GM19463 (cell line): ENCODE measurements around the gene PITX1.

Experiments
- ATAC-seq: cut with Tn5 transposase; IDR thresholded peaks from one replicate; pipeline ENCODE4 v1.9.1; 2021; ENCODE audit warnings: mild to moderate bottlenecking, moderate library complexity; ENCODE audit not compliant: unreplicated experiment

PITX1 gene

GRCh38 chr5:135062216-135063055, 28.4 kb upstream of the PITX1 start:
- ATAC-seq: no peak

- no peak for ATAC-seq
Measured at GRCh38 chr5:135061001-135061400, 27.0 kb upstream of the PITX1 start.

- no peak for ATAC-seq
Measured at GRCh38 chr5:135060021-135060420, 26.0 kb upstream of the PITX1 start.

GRCh38 chr5:135059000-135059923, 25.2 kb upstream of the PITX1 start:
- ATAC-seq: no peak

GRCh38 chr5:135058331-135058732, 24.3 kb upstream of the PITX1 start:
- ATAC-seq: no peak

- ATAC-seq: no peak
Measured at GRCh38 chr5:135057233-135057632, 23.2 kb upstream of the PITX1 start.

- no peak for ATAC-seq
Measured at GRCh38 chr5:135056316-135057030, 22.4 kb upstream of the PITX1 start.

GRCh38 chr5:135055396-135055795, 21.4 kb upstream of the PITX1 start:
- no peak for ATAC-seq

GRCh38 chr5:135054546-135054945, 20.5 kb upstream of the PITX1 start:
- ATAC-seq: no peak

- no peak for ATAC-seq
Measured at GRCh38 chr5:135053989-135054388, 20.0 kb upstream of the PITX1 start.

- ATAC-seq: peak; percentile 99
Measured at GRCh38 chr5:135053278-135053677, 19.2 kb upstream of the PITX1 start.

- ATAC-seq: no peak
Measured at GRCh38 chr5:135052511-135053145, 18.6 kb upstream of the PITX1 start.

GRCh38 chr5:135051872-135052271, 17.8 kb upstream of the PITX1 start:
- ATAC-seq: no peak

GRCh38 chr5:135051399-135051798, 17.4 kb upstream of the PITX1 start:
- no peak for ATAC-seq

- no peak for ATAC-seq
Measured at GRCh38 chr5:135050244-135050767, 16.3 kb upstream of the PITX1 start.

- ATAC-seq: no peak
Measured at GRCh38 chr5:135048930-135049329, 14.9 kb upstream of the PITX1 start.

GRCh38 chr5:135048286-135048685, 14.3 kb upstream of the PITX1 start:
- ATAC-seq: no peak

- no peak for ATAC-seq
Measured at GRCh38 chr5:135047347-135047695, 13.3 kb upstream of the PITX1 start.

GRCh38 chr5:135046661-135047346, 12.8 kb upstream of the PITX1 start:
- ATAC-seq: no peak

GRCh38 chr5:135045488-135045887, 11.5 kb upstream of the PITX1 start:
- ATAC-seq: no peak
